Measurements from ENCODE around the gene DTNB. TPM values are rescaled to one million over a fixed set of nuclear protein-coding genes. Genes with fewer than 3 reads are reported as not detected.

Gene DTNB
- total and polyA plus RNA-seq, 10 of the 15 experiments (the other 5 are each of a cell fraction or from before 2014, with no cell fraction given), result 4.5 to 30.6 (median 11.9) TPM

- TF ChIP-seq ZBTB33 (IDR thresholded peaks at IDR 0.05) (no peak), HDAC6 (IDR thresholded peaks at IDR 0.05; ENCODE audit: unreplicated experiment) (no peak), CHD1 (IDR thresholded peaks at IDR 0.05; ENCODE audit: low read depth, low read length) (no peak), PAX8 (IDR thresholded peaks at IDR 0.05) (0 out of 2 replicates have a peak, but pooled peaks have one; percentile 82), MYC (IDR thresholded peaks at IDR 0.05; ENCODE audit: insufficient read depth, insufficient read length, insufficient replicate concordance, low read length, severe bottlenecking) (no peak), TAF1 (IDR thresholded peaks at IDR 0.05; ENCODE audit: borderline replicate concordance, low read depth, low read length) (peak; percentile 72), ZBED1 (IDR thresholded peaks at IDR 0.05; ENCODE audit: borderline replicate concordance) (0 out of 2 replicates have a peak, but pooled peaks have one; percentile 53), NR2F1 (conservative IDR thresholded peaks at IDR 0.05) (peak; percentile 92)
These were observed 310.8 kb downstream of the DTNB start (continued) for GRCh38 chr2:25362434-25363145.

GRCh38 chr2:25362049-25362433 is 311.3 kb downstream of the DTNB start:
- DNase-seq (ENCODE audit: low read depth, low spot score) (peak; percentile 88), ATAC-seq (peak; percentile 92), FAIRE-seq (peak; percentile 99)
- Histone ChIP-seq H3K9me3 (replicated peaks; ENCODE audit: control insufficient read depth, insufficient read depth, low read length) (no peaks in the 10 kb centered on the region), H3K27ac (ENCODE audit: control insufficient read depth, insufficient read depth) (peak overlapping the region; percentile 84), H4K20me1 (ENCODE audit: control insufficient read depth, insufficient read depth) (no peaks in the 10 kb centered on the region), H3K9ac (ENCODE audit: control insufficient read depth, insufficient read depth, low read length) (peak overlapping the region; percentile 69), H3K36me3 (ENCODE audit: control insufficient read depth in 2 of 2, insufficient read depth in 2 of 2, low read length in 1 of 2) (no peaks in the 10 kb centered on the region), H3K4me2 (ENCODE audit: control insufficient read depth, insufficient read depth) (peak overlapping the region; percentile 97), H3K4me1 (ENCODE audit: control insufficient read depth, insufficient read depth, low read length) (peaks cover 13% of the 10 kb centered on the region), H3K27me3 (replicated peaks in 1 of 2; ENCODE audit: control insufficient read depth in 2 of 2, insufficient read depth in 2 of 2, low read length in 1 of 2) (no peaks in the 10 kb centered on the region), H2AFZ (ENCODE audit: control insufficient read depth, low read depth, low read length) (peak overlapping the region; percentile 75; the same call in 1 of the 2 replicates), H3K79me2 (ENCODE audit: control insufficient read depth, insufficient read depth, low read length) (no peaks in the 10 kb centered on the region), H3K4me3 (peak overlapping the region; percentile 72)
- BruUV-seq (replicated peaks), result no TSS peak
- in situ Hi-C loops (cut with MboI) (no loop called here), intact Hi-C loops (cut with micrococcal nuclease; ENCODE audit: unreplicated experiment) (loop anchor here (1.0 to 2.0 kb wide), 5 partner anchors 15 to 205 kb away; no protein-coding TSS in a partner anchor)
- SMC1A ChIA-PET (ENCODE audit: uncharacterized antibody, unreplicated experiment), result interaction anchor here (0.8 to 3.1 kb wide), 35 partner anchors 8 to 240 kb away, joined by 3 to 39 read pairs (median 5); partner anchors contain the start of gene DNMT3A
- 3% methylated on average over 16 of the region's 16 CpGs for WGBS (ENCODE audit: insufficient coverage, insufficient replicate concordance, low lambda C conversion rate, missing lambda C conversion rate)
- CTCF ChIA-PET, result interaction anchor here (0.7 to 8.6 kb wide), 56 partner anchors 9 to 434 kb away, joined by 3 to 126 read pairs (median 5); partner anchors contain the start of genes DNMT3A, DTNB and POMC
- POLR2A ChIA-PET, result interaction anchor here (0.7 to 3.2 kb wide), 32 partner anchors 9 to 569 kb away, joined by 3 to 40 read pairs (median 5); no protein-coding TSS in a partner anchor
- RAD21 ChIA-PET (ENCODE audit: unreplicated experiment), result interaction anchor here (0.8 to 2.6 kb wide), 31 partner anchors 9 to 387 kb away, joined by 3 to 59 read pairs (median 6); no protein-coding TSS in a partner anchor
- no peak for TF ChIP-seq SIX5 (IDR thresholded peaks at IDR 0.05; ENCODE audit: low read depth, low read length, severe bottlenecking)
- TF ChIP-seq SKIL (IDR thresholded peaks at IDR 0.05; ENCODE audit: low read depth, poor library complexity, severe bottlenecking), result no peak
- TF ChIP-seq ZNF592 (IDR thresholded peaks at IDR 0.05), result no peak

Measured in GM12878 (cell line).